AG09309 (cell line): ENCODE data around the gene DMKN.

ENCODE experiments used
- DNase-seq: peaks from one replicate; pipeline ENCODE4 v3.0.0-alpha.2; 2010; ENCODE audit warnings: low read depth
- H3K4me3 ChIP-seq: 2 replicates; pipeline ENCODE4 v1.5.1; 2011; ENCODE audit warnings: mild to moderate bottlenecking, low read depth, low read length, moderate library complexity; ENCODE audit not compliant: control insufficient read depth
- TF ChIP-seq, protein P1 (sequence below): IDR thresholded peaks from 2 replicates; pipeline ENCODE4 v1.5.1; 2011; ENCODE audit warnings: mild to moderate bottlenecking, low read depth, low read length, inconsistent platforms; ENCODE audit not compliant: insufficient read depth, control insufficient read depth; ENCODE audit errors: missing control alignments

The DMKN gene

GRCh38 chr19:35513628-35514281 is at the start of gene DMKN:
Gene DMKN, minus strand, starts transcription at chr19:35513649. Its CDS starts 174 bp downstream, at chr19:35513475.
- TF ChIP-seq, protein P1, sequence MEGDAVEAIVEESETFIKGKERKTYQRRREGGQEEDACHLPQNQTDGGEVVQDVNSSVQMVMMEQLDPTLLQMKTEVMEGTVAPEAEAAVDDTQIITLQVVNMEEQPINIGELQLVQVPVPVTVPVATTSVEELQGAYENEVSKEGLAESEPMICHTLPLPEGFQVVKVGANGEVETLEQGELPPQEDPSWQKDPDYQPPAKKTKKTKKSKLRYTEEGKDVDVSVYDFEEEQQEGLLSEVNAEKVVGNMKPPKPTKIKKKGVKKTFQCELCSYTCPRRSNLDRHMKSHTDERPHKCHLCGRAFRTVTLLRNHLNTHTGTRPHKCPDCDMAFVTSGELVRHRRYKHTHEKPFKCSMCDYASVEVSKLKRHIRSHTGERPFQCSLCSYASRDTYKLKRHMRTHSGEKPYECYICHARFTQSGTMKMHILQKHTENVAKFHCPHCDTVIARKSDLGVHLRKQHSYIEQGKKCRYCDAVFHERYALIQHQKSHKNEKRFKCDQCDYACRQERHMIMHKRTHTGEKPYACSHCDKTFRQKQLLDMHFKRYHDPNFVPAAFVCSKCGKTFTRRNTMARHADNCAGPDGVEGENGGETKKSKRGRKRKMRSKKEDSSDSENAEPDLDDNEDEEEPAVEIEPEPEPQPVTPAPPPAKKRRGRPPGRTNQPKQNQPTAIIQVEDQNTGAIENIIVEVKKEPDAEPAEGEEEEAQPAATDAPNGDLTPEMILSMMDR: no peak
- no peak within 1 kb of the TSS for H3K4me3 ChIP-seq
- DNase-seq: peak; percentile 25

GRCh38 chr19:35562776-35563175 is 49.3 kb upstream of the DMKN start:
- TF ChIP-seq, protein P1: no peak
- DNase-seq: no peak

GRCh38 chr19:35562336-35562735 is 48.9 kb upstream of the DMKN start:
- TF ChIP-seq, protein P1: no peak
- no peak for DNase-seq
- H3K4me3 ChIP-seq: no peak overlapping the region

More at GRCh38 chr19:35562776-35563175, 49.3 kb upstream of the DMKN start:
- no peak overlapping the region for H3K4me3 ChIP-seq

GRCh38 chr19:35561436-35561835 is 48.0 kb upstream of the DMKN start:
- TF ChIP-seq, protein P1: no peak
- no peak overlapping the region for H3K4me3 ChIP-seq
- no peak for DNase-seq

DNA sequence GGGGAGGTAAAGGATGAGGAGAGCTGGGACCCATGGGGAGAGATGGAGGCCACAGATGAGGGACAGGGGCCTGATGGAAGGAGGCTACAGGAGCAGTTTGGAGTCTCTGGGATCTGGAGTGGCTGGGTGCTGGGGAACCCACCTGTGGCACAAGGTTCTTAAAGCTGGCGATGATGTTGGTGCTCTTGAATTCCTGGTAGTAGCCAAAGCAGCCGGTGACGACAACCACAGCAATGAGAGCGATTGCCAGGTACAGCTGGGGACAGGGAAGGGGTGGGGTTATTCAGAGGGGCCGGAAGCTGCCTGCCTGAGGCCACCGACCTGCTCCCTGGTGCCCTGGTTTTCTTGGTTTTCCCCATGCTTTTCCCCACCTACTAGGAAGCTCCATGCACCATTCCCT is 47.2 kb upstream of the DMKN start:
- no peak for DNase-seq
- H3K4me3 ChIP-seq: no peak overlapping the region
- TF ChIP-seq, protein P1: no peak

DNA sequence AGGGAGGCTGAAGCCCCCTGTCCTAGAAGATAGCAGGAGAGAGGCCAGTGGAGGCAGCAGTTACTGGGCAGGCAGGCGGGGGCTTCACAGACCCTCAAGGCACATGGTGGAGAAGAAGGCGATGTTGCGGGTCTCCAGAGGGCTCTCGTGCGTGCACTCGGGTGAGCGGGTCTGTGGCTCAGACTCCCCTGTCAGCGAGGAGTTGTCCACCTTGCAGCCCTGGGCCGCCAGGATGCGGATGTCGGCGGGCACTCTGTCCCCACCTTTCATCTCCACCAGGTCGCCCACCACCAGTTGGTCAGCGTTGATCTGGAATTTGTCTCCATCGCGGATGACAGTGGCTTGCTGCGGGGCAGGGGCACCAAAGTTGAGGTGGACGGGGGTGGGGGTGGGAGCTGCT is 46.8 kb upstream of the DMKN start:
- H3K4me3 ChIP-seq: no peak overlapping the region
- no peak for DNase-seq
- TF ChIP-seq, protein P1: no peak

GRCh38 chr19:35559781-35560180 is 46.3 kb upstream of the DMKN start:
- no peak overlapping the region for H3K4me3 ChIP-seq
- TF ChIP-seq, protein P1: no peak
- no peak for DNase-seq
